Measurements from ENCODE around the gene SDF4.
"Not testable (repeated sequence)": the region's sequence is repeated elsewhere in the genome, so short reads cannot be mapped to it uniquely, and the experiment has no call there.

SDF4 gene

GRCh38 chr1:1199961-1200875, 31.6 kb downstream of the SDF4 start:
- no peak for DNase-seq (ENCODE audit: low read depth in 2 of 2)

DNA sequence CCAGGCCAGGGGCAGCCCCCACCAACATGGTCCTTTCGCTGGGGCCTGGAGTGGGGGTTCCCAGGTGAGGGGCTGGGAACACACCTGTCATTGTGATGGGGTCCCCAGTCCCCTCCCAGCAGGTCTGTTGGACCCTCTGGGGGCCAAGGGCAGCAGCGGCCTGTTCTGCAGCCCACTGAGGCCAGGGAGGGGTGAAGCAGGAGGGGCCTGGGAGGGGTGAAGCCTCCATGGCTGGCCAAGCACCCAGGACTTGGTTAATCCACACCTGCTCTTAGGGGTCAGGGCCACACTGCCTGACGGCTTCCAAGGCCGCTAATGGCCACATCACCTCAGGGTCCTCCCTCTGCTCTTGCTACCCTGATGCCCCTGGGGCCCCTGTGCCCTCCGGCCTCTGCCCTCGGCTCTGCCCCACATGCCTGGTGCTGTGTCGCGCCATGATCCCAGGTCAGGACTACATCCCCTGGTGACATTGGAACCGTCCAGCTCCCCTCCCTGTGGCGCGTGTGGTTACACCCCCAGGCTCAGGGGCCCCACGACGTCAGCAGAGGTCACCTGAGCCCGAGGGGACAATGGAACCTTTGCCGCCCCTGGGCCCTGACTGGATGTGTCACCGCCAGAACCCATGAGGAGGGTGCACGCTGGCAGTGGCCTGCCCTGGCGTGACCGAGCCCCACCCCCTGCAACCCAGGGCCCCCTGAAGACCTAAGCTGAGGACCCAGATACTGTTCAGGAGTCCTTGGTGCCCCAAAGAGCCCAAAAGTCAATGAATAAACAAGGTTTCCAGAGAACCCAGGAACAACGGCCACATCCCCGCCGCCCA, 32.5 kb downstream of the SDF4 start:
- DNase-seq (ENCODE audit: low read depth in 2 of 2): no peak

- no peak for DNase-seq (ENCODE audit: low read depth in 2 of 2)
Measured at GRCh38 chr1:1198423-1199140, 33.2 kb downstream of the SDF4 start.

DNA sequence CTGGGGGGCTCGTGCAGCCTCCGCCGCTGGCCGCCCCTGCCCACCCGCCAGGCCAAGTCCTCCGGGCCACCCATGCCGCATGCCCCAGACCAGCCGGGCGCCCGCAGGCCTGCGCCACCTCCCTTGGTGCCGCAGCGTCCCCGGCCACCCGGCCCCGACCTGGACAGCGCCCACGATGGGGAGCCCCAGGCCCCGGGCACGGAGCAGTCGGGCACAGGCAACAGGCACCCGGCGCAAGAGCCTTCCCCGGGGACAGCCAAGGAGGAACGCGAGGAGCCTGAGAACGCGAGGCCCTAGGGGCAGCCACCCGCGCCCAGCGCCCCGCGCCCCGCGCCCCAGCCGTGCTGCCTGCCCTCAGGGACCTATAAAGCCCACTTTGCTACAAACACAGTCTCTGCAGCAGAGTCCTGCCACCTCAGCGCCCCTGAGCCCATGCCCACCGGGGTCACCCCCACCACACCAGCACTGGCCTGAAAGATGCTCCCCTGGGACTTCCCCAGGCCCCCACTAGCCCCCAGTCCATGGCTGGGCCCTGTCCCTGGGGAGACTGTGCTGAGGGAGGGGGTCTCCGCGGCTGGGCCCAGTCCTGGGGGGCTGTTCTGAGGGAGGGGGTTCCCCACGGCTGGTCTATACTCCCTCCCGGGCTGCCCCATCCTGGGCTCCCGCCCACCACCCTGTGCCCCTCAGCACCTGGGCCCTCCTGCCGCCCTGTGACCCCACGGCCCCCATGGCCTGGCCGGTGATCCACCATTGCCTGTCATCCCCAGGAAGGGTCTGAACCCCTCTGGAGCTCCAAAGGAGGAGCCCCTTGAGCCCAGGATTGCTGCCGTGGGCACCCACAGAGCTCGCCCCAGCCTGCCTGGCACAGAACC, 34.0 kb downstream of the SDF4 start:
- no peak for DNase-seq (ENCODE audit: low read depth in 2 of 2)

GRCh38 chr1:1197188-1197500, 34.7 kb downstream of the SDF4 start:
- DNase-seq (ENCODE audit: low read depth in 2 of 2): no peak

DNA sequence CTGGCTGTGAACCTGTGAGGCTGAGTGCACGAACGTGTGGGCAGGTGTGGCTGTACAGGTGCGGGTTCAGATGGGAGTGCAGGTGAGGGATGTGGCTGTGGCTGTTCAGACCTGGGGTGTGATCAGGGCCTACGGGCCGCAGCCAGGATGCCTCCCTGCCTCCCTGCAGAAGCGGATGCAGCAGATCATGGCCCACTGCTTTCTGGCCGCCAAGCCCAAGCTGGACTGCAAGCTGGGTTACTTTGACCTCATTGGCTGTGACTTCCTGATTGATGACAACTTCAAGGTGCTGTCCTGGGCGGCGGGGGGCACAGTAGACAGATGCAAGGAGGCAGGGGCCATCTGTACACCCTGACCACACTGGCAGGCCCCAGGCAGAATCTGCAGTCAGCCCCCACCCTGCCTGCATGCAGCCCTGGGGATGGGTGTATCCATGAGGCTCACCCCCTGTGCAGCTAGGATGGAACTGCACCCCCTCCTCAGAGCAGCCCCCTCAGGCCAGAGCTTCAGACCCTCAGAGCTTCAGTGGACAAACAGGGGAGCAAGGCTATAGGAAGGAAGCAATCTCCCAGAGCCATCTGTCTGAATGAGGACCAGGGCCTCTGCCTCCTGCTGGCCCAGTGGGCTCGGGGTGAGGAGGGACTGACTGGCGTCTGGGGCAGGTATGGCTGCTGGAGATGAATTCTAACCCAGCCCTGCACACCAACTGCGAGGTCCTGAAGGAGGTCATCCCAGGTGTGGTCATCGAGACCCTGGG, 35.2 kb downstream of the SDF4 start:
- DNase-seq (ENCODE audit: low read depth in 2 of 2): no peak

DNA sequence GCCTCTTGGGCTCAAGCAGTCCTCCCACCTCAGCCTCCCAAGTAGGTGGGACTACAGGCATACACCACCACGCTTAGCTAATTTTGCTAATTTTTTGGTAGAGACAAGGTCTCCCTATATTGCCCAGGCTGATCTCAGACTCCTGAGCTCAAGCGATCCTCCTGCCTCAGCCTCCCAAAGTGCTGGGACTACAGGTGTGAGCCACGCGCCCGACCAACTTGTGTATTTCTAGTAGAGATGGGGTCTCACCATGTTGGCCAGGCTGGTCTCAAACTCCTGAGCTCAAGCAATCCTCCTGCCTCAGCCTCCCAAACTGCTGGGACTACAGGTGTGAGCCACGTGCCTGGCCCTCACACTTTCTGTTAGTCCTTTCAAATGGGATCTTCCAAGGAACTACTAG, 36.1 kb downstream of the SDF4 start:
- DNase-seq (ENCODE audit: low read depth in 2 of 2): not testable (repeated sequence)

DNA sequence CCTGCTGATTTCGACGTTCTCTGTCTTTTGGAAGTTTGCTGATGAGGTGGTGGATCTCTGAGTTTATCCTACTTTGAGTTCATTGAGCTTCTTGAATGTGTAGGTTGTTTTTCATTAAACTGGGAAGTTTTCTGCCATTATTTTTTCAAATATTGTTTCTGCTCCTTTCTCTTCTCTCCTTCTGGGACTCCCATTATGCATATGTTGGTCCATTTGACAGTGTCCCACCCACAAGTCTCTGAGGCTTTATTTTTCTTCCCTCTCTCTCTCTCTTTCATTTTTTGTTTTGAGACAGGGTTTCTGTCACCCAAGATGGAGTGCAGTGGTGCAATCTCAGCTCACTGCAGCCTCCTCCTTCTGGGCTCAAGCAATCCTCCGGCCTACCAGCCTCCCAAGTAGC, 37.1 kb downstream of the SDF4 start:
- DNase-seq (ENCODE audit: low read depth in 2 of 2): no peak

DNA sequence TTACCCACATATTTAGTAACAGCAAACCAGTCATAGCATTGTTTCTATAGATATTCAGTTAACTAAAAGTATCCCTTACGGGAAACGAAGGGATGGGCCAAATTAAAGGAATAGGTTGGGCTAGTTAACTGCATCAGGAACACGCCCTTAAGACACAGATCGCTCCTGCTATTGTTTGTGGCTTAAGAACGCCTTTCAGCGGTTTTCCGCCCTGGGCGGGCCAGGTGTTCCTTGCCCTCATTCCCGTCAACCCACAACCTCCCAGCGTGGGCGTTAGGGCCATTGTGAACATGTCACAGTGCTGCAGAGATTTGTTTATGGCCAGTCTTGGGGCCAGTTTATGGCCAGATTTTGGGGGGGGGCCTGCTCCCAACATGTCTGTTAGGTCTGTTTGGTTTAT, 40.1 kb downstream of the SDF4 start:
- DNase-seq (ENCODE audit: low read depth in 2 of 2): no peak

DNA sequence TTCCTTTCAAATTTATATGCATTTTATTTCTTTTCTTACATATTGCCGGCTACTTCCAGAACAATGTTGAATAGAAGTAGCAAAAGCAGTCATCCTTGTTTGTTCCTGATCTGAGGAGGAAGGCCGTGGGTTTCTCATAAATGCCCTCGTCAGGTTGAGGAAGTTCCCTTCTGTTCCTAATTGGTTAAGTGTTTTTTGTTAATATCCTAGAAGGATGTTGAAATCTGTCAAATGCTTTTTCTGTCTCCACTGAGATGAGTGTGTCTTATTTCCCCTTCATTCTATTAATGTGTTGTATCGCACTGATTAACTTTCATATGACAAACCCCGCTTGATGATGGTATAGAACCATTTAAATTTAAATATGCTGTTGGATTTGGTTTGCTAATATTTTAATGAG, 42.7 kb downstream of the SDF4 start:
- DNase-seq (ENCODE audit: low read depth in 2 of 2): no peak

GRCh38 chr1:1187938-1188337, 43.9 kb downstream of the SDF4 start:
- DNase-seq (ENCODE audit: low read depth in 2 of 2): no peak

GRCh38 chr1:1185101-1185765, 46.6 kb downstream of the SDF4 start:
- no peak for DNase-seq (ENCODE audit: low read depth in 2 of 2)

GRCh38 chr1:1183833-1184775, 47.7 kb downstream of the SDF4 start:
- DNase-seq (ENCODE audit: low read depth in 2 of 2): no peak

- no peak for DNase-seq (ENCODE audit: low read depth in 2 of 2)
Measured at GRCh38 chr1:1183221-1183747, 48.5 kb downstream of the SDF4 start.

- no peak for DNase-seq (ENCODE audit: low read depth in 2 of 2)
Measured at GRCh38 chr1:1182491-1183220, 49.1 kb downstream of the SDF4 start.

DNA sequence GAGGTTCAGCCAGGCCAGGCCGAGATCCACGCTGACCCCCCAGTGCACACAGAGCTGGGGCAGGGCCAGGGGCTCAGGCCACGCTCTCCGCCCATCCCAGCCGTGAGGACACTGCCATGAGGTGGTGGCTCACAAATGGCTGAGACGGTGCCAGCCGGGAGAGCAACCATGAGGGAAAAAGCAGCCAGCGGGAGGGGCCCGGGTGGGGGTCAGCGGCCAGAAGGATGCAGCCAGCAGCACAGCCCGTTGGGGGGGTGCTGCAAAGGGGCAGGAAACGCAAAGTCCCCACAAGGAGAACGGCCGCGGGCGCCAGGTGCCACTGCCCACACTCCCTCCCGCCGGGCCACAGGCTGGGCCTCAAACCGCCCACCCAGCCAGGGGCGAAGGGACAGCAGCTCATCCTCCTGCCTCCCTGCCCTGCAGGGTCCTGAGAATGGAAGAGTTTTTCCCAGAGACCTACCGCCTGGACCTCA, 49.8 kb downstream of the SDF4 start:
- DNase-seq (ENCODE audit: low read depth in 2 of 2): no peak

DNA sequence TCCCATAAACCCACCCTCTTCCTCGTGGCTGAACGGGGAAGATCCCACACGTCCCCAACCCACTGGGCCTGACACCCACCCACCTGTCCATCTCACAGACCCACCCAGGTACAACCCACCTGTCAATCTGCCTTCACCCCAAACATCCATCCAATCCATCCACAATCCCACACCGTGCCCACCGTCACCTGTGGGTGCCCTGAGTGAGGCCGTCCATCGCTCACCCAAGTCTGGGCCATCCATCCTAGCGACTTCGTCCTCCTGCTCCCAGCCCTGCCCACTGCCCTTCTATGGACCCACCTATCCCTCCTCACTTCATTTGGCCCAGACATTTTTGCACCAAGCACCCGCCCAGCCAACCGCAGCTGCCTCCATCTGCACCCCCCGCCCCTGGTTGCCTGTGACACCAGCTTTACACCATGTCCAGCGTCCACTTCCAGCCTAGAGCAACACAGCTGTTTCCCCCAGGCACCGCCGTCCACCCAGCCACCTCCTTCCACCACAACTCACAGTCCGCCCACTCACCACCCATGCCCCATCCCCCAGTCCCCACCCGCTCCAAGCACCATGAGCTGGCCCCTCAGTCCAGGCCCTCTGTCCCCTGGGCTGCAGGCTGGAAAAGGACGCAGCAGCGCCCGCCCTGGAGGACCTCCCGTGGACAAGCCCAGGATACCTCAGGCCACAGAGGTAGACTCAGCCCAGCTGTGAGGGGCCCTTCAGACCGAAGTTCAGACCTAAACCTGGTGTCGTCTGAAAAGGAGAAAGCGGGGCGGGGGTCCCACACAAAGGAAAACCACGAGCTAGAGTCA, 50.5 kb downstream of the SDF4 start:
- DNase-seq (ENCODE audit: low read depth in 2 of 2): no peak
